ENCODE measurements around the gene NOXA1. TPM values are rescaled to one million over a fixed set of nuclear protein-coding genes. Genes with fewer than 3 reads are reported as not detected.
A peak's percentile ranks its signal among the peaks of the same experiment; 100 is the strongest.

NOXA1 gene
- total and polyA plus RNA-seq, 5 donors: 3.1 to 7.5 (median 4.3) TPM

DNA sequence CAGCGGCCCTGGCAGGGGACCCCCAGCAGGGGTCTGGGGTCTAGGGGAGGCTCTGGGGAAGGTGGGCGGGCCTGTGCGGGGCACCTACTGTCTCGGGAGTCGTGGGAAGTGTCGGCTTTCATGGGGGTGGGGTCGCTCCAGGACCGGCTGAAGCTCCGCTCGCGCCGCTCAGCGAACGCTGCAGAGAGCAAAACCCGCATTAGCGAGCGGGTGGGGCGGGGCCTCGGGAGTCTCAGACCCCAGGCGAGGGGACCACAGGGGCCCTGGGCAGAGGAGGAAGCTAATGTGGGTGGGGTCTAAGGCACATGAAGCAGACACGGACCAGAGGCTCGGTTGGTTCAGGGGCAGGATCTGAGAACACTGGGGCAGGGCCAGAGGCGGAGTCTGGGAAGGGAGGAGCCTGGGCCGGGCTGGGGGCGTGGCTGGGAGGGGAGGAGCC is 30.5 kb downstream of the NOXA1 start:
- WGBS: 21% methylated on average over 25 of the region's 25 CpGs
- ATAC-seq: peak; percentile 74 to 77
- H3K4me3 ChIP-seq (ENCODE audit: low read length): peak overlapping the region; percentile 23
- peak; percentile 79 to 90 (median 88) for DNase-seq
- no peak overlapping the region for H3K27ac ChIP-seq (ENCODE audit: low read length)
- H3K9me3 ChIP-seq (ENCODE audit: control insufficient read depth, low read length): no peaks in the 10 kb centered on the region
- H3K4me1 ChIP-seq (ENCODE audit: control insufficient read depth, insufficient read depth, low read length): no peaks in the 10 kb centered on the region
- no peaks in the 10 kb centered on the region for H3K27me3 ChIP-seq (ENCODE audit: control insufficient read depth, insufficient read depth)
- intact Hi-C loops (cut with DNase I): no loop called here

DNA sequence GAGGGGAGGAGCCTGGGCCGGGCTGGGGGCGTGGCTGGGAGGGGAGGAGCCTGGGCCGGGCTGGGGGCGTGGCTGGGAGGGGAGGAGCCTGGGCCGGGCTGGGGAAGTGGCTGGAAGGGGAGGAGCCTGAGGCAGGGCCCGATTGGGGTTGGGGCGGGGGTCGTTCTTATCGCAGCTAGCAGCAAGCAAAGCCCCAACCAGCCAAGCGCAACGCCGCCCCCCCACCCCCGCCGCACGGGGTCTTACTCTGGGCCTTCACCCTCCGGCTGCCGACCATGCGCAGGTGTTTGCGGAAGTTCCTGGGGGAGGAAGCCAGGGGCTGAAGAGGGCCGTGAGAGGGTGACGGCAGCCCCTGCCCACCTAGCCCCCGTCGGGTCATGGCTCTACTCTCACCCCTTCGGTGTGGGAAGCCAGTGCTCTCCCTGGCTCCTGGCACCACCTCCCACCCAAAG is 31.0 kb downstream of the NOXA1 start:
- peak overlapping the region; percentile 54 for H3K4me3 ChIP-seq (ENCODE audit: low read length)
- peak overlapping the region; percentile 16 for H3K27ac ChIP-seq (ENCODE audit: low read length)
- intact Hi-C loops (cut with DNase I): no loop called here
- peak; percentile 30 to 53 for ATAC-seq
- no peaks in the 10 kb centered on the region for H3K27me3 ChIP-seq (ENCODE audit: control insufficient read depth, insufficient read depth)
- no peaks in the 10 kb centered on the region for H3K9me3 ChIP-seq (ENCODE audit: control insufficient read depth, low read length)
- DNase-seq: peak; percentile 69 to 89 (median 83)
- 20% methylated on average over 21 of the region's 24 CpGs for WGBS
- H3K4me1 ChIP-seq (ENCODE audit: control insufficient read depth, insufficient read depth, low read length): no peaks in the 10 kb centered on the region

DNA sequence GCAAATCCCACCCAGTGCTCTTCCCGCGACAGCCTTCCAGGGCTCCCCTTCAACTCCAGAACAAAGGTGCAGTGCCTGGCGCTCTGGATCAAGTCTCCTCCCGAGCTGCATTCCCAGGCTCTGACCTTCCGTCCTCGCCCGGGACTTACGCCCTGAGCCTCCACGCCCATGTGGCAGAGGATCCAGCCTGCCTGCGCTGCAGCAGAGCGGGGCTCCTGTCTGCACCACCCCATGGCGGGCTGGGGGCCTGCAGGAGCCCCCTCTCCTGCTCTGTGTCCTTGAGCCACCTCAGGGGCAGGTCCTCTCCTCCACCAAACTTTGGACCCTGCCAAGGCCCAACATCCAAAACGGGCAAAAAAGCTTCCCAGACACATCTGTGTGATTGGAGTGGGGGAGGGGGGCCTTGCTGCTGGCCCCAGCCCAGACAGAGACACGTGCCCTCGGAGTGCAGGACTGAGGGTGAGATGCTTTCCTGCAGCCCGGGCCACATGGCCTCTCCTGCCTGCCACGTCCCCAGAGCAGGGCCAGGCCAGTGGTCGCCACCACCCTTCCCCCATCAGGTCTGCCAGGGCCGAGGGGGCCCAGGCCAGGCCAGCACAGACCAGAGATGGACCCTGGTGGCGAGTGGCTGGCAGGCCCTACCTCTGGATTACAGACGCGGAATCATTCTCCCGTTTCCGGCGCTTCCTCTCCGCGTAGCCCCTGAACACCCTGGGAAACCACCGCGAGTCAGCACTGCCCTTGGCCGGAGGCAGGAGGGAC is 31.6 kb downstream of the NOXA1 start:
- intact Hi-C loops (cut with DNase I): no loop called here
- Histone ChIP-seq H3K4me1 (ENCODE audit: control insufficient read depth, insufficient read depth, low read length) (no peaks in the 10 kb centered on the region), H3K27ac (ENCODE audit: low read length) (peak overlapping the region; percentile 16), H3K4me3 (ENCODE audit: low read length) (peak overlapping the region; percentile 54), H3K27me3 (ENCODE audit: control insufficient read depth, insufficient read depth) (no peaks in the 10 kb centered on the region), H3K9me3 (ENCODE audit: control insufficient read depth, low read length) (no peaks in the 10 kb centered on the region)
- DNase-seq (peak; percentile 50 to 77 (median 73)), ATAC-seq (peak; percentile 1 to 15)
- WGBS: 51% methylated on average over 30 of the region's 30 CpGs

DNA sequence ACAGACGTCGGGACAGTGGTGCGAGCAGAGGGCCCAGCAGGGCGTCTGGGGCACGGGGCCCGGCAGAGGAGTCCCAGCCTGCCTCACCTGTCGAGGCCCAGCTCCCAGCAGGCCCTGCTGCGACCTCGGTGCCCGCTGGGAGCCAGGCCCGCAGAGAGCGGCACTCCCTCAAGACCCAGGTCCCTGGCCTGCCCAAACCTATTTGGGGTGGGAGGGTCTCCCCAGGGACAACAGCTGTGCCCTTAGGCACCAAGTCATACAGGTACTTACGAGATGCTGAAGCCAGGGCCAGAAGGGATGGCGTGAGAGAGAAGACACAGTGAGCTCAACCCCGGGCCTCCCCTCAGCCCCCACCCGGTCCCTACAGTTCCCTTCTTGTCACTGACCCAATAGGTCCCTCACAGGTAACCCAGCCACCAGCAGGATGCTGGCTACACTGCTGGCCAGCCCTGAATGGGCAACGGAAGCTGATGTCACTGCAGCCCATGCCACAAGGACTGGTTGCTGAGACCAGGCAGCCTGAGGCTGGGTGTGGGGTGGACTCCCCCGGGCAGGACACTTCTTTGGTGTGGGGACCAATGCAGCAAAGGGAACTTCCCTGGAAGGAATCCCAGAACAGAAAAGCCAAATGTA is 32.3 kb downstream of the NOXA1 start:
- no peak overlapping the region for H3K4me3 ChIP-seq (ENCODE audit: low read length)
- WGBS: 86% methylated on average over 18 of the region's 18 CpGs
- no peaks in the 10 kb centered on the region for H3K27me3 ChIP-seq (ENCODE audit: control insufficient read depth, insufficient read depth)
- H3K27ac ChIP-seq (ENCODE audit: low read length): no peak overlapping the region
- ATAC-seq: no peak
- peak; percentile 14 to 37 (median 32) for DNase-seq
- intact Hi-C loops (cut with DNase I): no loop called here
- H3K9me3 ChIP-seq (ENCODE audit: control insufficient read depth, low read length): no peaks in the 10 kb centered on the region
- no peaks in the 10 kb centered on the region for H3K4me1 ChIP-seq (ENCODE audit: control insufficient read depth, insufficient read depth, low read length)

DNA sequence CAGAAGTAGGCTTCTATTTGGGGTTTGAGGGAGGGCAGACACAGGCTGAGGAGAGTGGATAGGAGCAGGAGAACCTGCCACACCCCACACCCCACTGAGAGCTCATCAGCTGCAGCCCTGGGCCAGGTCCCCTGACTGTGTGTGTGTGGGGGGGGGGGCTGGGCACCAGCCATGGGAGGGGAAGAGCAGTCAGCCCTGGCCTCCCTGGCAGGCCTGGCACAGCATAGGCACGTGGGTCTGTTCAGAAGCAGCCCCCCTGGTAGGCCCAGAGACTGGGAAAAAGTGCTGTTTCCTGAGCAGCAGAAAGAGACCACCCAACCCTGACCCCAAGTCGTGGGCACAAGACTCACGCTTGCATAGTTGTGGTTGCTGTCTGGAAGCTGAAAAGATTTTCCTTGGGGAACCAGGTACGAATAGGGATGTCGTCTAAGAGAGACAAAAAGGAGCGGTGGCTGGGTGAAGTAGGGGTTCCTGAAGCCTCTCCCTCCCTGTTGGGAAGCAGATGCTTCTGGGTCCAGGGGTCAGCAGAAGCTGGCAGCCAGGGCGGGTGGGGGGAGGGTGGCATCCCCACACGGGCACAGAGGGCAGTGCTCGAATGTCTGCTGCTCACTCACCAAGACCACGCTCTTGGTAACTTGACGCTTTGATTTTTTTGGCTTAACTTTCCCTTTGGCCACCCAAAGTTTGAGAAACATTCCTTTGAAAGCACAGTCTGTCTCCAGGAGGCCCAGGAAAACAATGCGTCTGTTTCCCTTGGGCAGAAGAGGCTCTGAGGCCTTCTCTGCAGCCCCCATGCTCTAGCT is 33.1 kb downstream of the NOXA1 start:
- DNase-seq: peak in 2 of 3 donors; percentile 16 to 41

DNA sequence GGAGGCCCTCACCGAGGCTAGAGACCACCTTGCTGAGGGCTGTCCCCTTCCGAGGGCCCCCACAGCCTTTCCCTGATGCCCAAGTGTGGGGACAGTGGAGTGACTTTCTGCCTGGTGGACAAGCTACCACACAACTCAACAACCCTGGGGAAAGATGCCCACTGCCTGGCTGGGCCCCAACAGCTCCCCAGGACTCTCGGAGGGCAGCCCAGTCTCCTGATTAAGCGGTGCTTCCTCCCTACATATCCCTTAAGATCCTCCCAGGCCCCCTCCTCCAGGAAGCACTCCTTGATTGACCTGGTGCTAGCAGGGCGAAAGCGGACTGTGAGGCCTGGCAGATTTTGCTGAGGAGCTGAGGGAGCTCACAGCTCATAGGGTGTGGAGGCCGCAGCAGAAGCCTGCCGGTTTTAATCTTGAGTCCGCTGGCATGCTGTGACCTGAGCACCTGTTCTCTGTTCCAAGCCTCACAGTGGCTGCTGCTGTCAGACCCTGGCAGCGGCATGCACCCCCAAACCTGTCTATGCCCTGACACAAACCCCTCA is 33.7 kb downstream of the NOXA1 start:
- 94% methylated on average over 10 of the region's 10 CpGs for WGBS
- Histone ChIP-seq H3K4me3 (ENCODE audit: low read length) (no peak overlapping the region), H3K27me3 (ENCODE audit: control insufficient read depth, insufficient read depth) (no peaks in the 10 kb centered on the region), H3K9me3 (ENCODE audit: control insufficient read depth, low read length) (no peaks in the 10 kb centered on the region), H3K27ac (ENCODE audit: low read length) (no peak overlapping the region), H3K4me1 (ENCODE audit: control insufficient read depth, insufficient read depth, low read length) (no peaks in the 10 kb centered on the region)
- intact Hi-C loops (cut with DNase I): no loop called here
- DNase-seq (peak; percentile 25 to 55 (median 39)), ATAC-seq (no peak)

More for the DNA sequence above, 33.1 kb downstream of the NOXA1 start:
- ATAC-seq: no peak
- no peak overlapping the region for H3K4me3 ChIP-seq (ENCODE audit: low read length)
- no peak overlapping the region for H3K27ac ChIP-seq (ENCODE audit: low read length)
- 80% methylated on average over 12 of the region's 12 CpGs for WGBS
- no peaks in the 10 kb centered on the region for H3K4me1 ChIP-seq (ENCODE audit: control insufficient read depth, insufficient read depth, low read length)
- intact Hi-C loops (cut with DNase I): no loop called here
- no peaks in the 10 kb centered on the region for H3K27me3 ChIP-seq (ENCODE audit: control insufficient read depth, insufficient read depth)
- no peaks in the 10 kb centered on the region for H3K9me3 ChIP-seq (ENCODE audit: control insufficient read depth, low read length)

DNA sequence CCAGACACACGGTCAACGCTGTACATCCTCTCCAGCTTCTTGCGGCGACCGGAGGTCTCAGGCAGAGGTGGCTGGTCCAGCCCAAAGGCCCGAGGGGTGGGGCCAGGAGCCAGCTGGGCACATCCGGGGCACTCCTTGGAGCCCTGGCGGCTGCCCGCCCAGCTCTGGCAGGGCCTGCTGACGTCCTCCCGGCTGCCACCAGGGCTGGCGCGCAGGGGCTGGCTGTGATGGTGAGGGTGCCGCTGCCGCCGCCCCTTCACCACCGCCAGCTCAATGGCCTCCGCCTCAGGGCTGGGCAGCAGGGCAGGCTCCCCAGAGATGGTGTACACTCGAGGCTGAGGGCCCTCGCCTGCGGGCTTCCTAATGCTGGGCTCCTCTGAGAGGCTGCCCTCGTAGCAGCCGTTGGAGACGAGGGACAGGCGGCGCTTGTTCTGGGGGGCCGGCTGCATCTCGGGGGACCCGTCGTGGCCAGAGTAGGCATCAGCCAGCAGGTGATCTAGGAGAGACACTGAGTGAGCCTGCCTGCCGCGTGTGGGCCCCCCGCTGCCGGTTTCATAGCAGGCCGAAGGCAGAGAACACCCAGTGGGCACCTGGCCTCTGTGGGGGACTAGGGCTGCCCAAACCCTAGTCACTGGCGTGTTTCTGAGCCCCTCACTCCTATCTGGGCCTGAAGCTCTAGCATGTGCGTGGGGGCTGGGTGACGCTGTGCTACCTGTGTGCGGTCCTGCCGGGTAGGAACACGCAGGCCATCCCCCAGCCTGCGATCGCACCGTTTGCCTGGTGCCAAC is 34.4 kb downstream of the NOXA1 start:
- WGBS: 94% methylated on average over 44 of the region's 44 CpGs
- DNase-seq: peak in 2 of 3 donors; percentile 71 to 72
- no peaks in the 10 kb centered on the region for H3K4me1 ChIP-seq (ENCODE audit: control insufficient read depth, insufficient read depth, low read length)
- intact Hi-C loops (cut with DNase I): no loop called here
- ATAC-seq: no peak
- H3K4me3 ChIP-seq (ENCODE audit: low read length): no peak overlapping the region
- H3K27me3 ChIP-seq (ENCODE audit: control insufficient read depth, insufficient read depth): no peaks in the 10 kb centered on the region
- H3K9me3 ChIP-seq (ENCODE audit: control insufficient read depth, low read length): no peaks in the 10 kb centered on the region
- H3K27ac ChIP-seq (ENCODE audit: low read length): no peak overlapping the region

DNA sequence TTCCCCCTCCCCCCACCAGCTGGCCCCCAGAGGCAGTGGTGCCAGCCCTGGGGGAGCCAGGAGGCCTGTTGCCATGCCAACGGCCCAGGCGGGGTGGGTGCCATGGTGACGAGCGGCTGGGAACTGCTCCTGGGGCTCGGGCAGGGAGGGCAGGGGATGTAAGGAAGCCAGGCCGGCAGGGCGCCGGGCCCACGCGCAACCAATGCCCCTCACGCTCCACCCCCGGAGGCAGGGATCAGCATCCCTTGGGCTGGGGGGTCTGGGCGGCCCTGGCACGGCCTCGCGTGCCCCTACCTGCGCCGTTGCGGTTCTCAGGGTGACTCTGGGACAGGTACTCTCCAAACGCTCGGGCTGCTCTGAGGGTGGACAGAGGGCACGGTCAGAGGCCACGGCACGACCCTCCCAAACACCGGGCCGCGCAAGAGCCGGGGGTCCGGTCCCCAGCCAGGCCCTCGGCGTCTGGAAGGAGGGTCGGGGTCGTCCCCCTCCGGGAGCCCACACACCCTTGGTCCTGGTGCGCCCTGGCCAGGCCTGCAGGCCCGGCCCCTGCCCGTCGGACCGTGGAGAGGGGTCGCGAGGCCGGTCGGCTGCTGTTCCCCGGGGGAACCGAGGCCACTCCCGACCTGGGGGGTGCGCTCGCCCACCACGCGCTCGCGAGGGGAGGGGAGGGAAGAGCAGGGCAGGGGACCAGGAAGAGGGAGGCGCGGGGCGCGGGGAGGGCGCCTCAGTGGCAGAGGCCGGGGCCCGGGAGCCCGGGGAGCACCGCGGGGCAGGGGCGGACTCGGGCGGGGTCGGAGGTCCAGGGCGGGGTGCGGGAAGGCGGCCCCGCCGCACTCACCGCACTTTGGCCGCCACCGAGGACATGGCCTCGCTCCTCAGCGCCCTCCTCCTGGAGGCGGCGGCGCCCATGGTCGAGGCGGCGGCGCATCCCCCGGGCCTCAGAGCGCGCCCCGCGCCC is 35.3 kb downstream of the NOXA1 start:
- peak overlapping the region; percentile 64 for H3K4me3 ChIP-seq (ENCODE audit: low read length)
- ATAC-seq (no peak), DNase-seq (peak; percentile 39 to 77 (median 77))
- no peaks in the 10 kb centered on the region for H3K27me3 ChIP-seq (ENCODE audit: control insufficient read depth, insufficient read depth)
- 18% methylated on average over 88 of the region's 88 CpGs for WGBS
- no peak overlapping the region for H3K27ac ChIP-seq (ENCODE audit: low read length)
- H3K4me1 ChIP-seq (ENCODE audit: control insufficient read depth, insufficient read depth, low read length): no peaks in the 10 kb centered on the region
- intact Hi-C loops (cut with DNase I): no loop called here
- H3K9me3 ChIP-seq (ENCODE audit: control insufficient read depth, low read length): no peaks in the 10 kb centered on the region

DNA sequence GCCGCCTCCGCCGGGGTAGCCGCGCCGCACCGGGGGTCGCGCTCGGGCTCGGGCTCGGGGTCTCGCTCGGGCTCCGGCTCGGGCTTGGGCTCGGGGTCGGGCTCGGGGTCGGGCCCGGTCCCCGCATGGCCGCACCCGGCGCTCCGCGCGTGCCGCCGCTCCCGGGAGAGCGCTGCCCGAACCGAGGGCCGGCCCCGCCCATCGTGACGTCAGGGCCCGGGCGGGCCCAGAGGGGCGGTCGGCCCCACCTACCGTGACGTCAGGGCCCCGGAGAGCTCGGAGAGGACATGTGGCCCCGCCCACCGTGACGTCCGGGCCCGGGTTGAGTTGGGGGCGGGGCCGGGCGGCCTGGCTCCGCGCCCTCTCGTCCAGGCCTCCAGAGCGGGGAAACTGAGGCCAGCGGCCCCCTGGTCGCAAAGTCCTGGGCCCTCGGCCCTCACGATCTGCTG is 36.0 kb downstream of the NOXA1 start, which contains the start of gene NSMF:
Gene NSMF, minus strand, starts transcription at position 183 of the 449 bp plus-strand sequence. CDS start 232 bp downstream, outside the sequence.
- peak within 1 kb of the TSS; percentile 64 for H3K4me3 ChIP-seq (ENCODE audit: low read length)
- ATAC-seq: peak; percentile 82 to 87
- H3K4me1 ChIP-seq (ENCODE audit: control insufficient read depth, insufficient read depth, low read length): no peaks in the 10 kb centered on the region
- H3K27me3 ChIP-seq (ENCODE audit: control insufficient read depth, insufficient read depth): no peaks in the 10 kb centered on the region
- peak within 1 kb of the TSS; percentile 24 for H3K27ac ChIP-seq (ENCODE audit: low read length)
- intact Hi-C loops (cut with DNase I): no loop called here
- peak; percentile 95 to 98 (median 98) for DNase-seq
- H3K9me3 ChIP-seq (ENCODE audit: control insufficient read depth, low read length): no peaks in the 10 kb centered on the region
- under 1% methylated on average over 62 of the region's 62 CpGs for WGBS

Data from right cardiac atrium (tissue), 5 donors.